Measurements from ENCODE around the gene EARS2. TPM values are rescaled to one million over a fixed set of nuclear protein-coding genes. Genes with fewer than 3 reads are reported as not detected.

EARS2 gene
- total RNA-seq, 1 experiment from 2014 or later: 55.9 TPM

- TF ChIP-seq USF2 (CRISPR knock-in tag; IDR thresholded peaks at IDR 0.05) (no peak), NFE2L1 (CRISPR knock-in tag; IDR thresholded peaks at IDR 0.05) (no peak), ZNF232 (CRISPR knock-in tag; IDR thresholded peaks at IDR 0.05) (no peak), KAT7 (CRISPR knock-in tag; IDR thresholded peaks at IDR 0.05; ENCODE audit: borderline replicate concordance) (no peak)
These were observed 40.0 kb upstream of the EARS2 start (continued) for GRCh38 chr16:23597003-23597756.

DNA sequence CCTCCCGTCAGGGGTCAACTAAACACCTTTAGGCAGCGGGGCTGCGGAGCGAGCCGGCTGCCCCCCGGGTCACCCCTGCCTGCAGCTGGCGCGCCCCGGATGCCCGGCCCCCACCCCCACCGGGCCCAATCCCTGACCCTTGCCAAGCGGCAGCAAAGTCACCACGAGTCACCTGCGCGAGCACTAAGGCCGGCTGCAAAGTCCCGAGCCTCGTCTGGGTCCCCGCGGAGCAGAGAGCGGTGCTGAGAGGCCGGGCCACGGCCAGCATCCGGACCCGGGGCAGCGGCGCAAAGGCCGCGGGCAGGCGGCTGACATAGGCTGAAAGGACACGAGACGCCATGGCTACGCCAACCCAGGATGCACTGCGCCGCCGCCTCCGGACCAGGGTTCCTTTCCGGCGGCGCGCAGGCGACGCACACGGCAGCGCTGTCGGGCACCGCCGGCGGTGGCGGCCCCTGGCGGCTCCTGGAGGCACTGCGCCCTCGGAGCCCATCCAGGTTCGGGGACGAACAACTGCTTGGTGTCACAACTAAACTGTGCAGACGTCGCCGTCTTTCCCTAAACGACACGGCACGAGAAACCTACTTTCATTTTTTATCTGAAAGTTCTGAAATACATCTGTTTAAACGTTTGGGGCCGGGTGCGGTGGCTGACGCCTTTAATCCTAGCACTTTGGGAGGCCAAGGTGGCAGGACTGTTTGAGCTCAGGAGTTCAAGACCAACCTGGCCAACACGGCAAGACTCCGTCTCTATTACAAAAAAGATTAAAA lies 39.0 kb upstream of the EARS2 start, which contains the start of gene NDUFAB1:
Gene NDUFAB1, minus strand, starts transcription at position 366 of the 770 bp plus-strand sequence. Its CDS starts 26 bp downstream, at position 340.
- H3K36me3 Mint-ChIP-seq: peaks cover 23% of the 10 kb centered on the region
- ChIA-PET CTCF (interaction anchor here (0.6 to 2.2 kb wide), 23 partner anchors 9 to 1355 kb away, joined by 3 to 22 read pairs (median 4); partner anchors contain the start of genes COG7, DCTN5, EARS2 and PALB2), POLR2A (interaction anchor here (2.5 kb wide), 1 partner anchor 39 kb away, joined by 7 read pairs; the partner anchor contains the start of genes EARS2 and UBFD1)
- H3K9me3 Mint-ChIP-seq: no peaks in the 10 kb centered on the region
- peaks cover 29% of the 10 kb centered on the region for H3K4me1 Mint-ChIP-seq
- H3K27me3 Mint-ChIP-seq (ENCODE audit: low read depth): no peaks in the 10 kb centered on the region
- DNase-seq (ENCODE audit: low spot score) (peak; percentile 90), ATAC-seq (peak; percentile 88)
- peak within 1 kb of the TSS; percentile 84 for H3K4me3 Mint-ChIP-seq
- H3K27ac Mint-ChIP-seq: peak within 1 kb of the TSS; percentile 91
- TF ChIP-seq ARID4B (CRISPR knock-in tag; IDR thresholded peaks at IDR 0.05; ENCODE audit: borderline replicate concordance) (peak; percentile 58; the same call in 1 of the 2 replicates), SP1 (CRISPR knock-in tag; conservative IDR thresholded peaks at IDR 0.05) (peak; percentile 74), GRHL2 (CRISPR knock-in tag; IDR thresholded peaks at IDR 0.05; ENCODE audit: insufficient replicate concordance, severe bottlenecking) (no peak), SMAD3 (CRISPR knock-in tag; IDR thresholded peaks at IDR 0.05; ENCODE audit: borderline replicate concordance) (peak; percentile 48; the same call in 1 of the 2 replicates), MAX (CRISPR knock-in tag; IDR thresholded peaks at IDR 0.05) (peak; percentile 82), ATF1 (CRISPR knock-in tag; IDR thresholded peaks at IDR 0.05) (peak; percentile 69; the same call in 1 of the 2 replicates), PREB (CRISPR knock-in tag; IDR thresholded peaks at IDR 0.05; ENCODE audit: borderline replicate concordance) (0 out of 2 replicates have a peak, but pooled peaks have one; percentile 51), FOXP1 (CRISPR knock-in tag; IDR thresholded peaks at IDR 0.05; ENCODE audit: borderline replicate concordance) (peak; percentile 58; the same call in 1 of the 2 replicates), FOXK1 (CRISPR knock-in tag; IDR thresholded peaks at IDR 0.05) (peak; percentile 89), ZMAT4 (CRISPR knock-in tag; IDR thresholded peaks at IDR 0.05) (no peak), ZNF281 (CRISPR knock-in tag; IDR thresholded peaks at IDR 0.05) (0 out of 2 replicates have a peak, but pooled peaks have one; percentile 25), IRF1 (CRISPR knock-in tag; IDR thresholded peaks at IDR 0.05) (0 out of 2 replicates have a peak, but pooled peaks have one; percentile 13), ZNF232 (CRISPR knock-in tag; IDR thresholded peaks at IDR 0.05) (peak; percentile 40; the same call in 1 of the 2 replicates), SOX15 (CRISPR knock-in tag; IDR thresholded peaks at IDR 0.05) (no peak), ESRRA (CRISPR knock-in tag; IDR thresholded peaks at IDR 0.05; ENCODE audit: borderline replicate concordance) (peak; percentile 59; the same call in 1 of the 2 replicates)
- TF ChIP-seq, protein P1, sequence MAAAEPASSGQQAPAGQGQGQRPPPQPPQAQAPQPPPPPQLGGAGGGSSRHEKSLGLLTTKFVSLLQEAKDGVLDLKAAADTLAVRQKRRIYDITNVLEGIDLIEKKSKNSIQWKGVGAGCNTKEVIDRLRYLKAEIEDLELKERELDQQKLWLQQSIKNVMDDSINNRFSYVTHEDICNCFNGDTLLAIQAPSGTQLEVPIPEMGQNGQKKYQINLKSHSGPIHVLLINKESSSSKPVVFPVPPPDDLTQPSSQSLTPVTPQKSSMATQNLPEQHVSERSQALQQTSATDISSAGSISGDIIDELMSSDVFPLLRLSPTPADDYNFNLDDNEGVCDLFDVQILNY (CRISPR knock-in tag; IDR thresholded peaks at IDR 0.05): peak; percentile 80

Data from WTC11 (cell line).